Measurements from ENCODE around the gene SARDH.

SARDH gene, protein sequence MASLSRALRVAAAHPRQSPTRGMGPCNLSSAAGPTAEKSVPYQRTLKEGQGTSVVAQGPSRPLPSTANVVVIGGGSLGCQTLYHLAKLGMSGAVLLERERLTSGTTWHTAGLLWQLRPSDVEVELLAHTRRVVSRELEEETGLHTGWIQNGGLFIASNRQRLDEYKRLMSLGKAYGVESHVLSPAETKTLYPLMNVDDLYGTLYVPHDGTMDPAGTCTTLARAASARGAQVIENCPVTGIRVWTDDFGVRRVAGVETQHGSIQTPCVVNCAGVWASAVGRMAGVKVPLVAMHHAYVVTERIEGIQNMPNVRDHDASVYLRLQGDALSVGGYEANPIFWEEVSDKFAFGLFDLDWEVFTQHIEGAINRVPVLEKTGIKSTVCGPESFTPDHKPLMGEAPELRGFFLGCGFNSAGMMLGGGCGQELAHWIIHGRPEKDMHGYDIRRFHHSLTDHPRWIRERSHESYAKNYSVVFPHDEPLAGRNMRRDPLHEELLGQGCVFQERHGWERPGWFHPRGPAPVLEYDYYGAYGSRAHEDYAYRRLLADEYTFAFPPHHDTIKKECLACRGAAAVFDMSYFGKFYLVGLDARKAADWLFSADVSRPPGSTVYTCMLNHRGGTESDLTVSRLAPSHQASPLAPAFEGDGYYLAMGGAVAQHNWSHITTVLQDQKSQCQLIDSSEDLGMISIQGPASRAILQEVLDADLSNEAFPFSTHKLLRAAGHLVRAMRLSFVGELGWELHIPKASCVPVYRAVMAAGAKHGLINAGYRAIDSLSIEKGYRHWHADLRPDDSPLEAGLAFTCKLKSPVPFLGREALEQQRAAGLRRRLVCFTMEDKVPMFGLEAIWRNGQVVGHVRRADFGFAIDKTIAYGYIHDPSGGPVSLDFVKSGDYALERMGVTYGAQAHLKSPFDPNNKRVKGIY

DNA sequence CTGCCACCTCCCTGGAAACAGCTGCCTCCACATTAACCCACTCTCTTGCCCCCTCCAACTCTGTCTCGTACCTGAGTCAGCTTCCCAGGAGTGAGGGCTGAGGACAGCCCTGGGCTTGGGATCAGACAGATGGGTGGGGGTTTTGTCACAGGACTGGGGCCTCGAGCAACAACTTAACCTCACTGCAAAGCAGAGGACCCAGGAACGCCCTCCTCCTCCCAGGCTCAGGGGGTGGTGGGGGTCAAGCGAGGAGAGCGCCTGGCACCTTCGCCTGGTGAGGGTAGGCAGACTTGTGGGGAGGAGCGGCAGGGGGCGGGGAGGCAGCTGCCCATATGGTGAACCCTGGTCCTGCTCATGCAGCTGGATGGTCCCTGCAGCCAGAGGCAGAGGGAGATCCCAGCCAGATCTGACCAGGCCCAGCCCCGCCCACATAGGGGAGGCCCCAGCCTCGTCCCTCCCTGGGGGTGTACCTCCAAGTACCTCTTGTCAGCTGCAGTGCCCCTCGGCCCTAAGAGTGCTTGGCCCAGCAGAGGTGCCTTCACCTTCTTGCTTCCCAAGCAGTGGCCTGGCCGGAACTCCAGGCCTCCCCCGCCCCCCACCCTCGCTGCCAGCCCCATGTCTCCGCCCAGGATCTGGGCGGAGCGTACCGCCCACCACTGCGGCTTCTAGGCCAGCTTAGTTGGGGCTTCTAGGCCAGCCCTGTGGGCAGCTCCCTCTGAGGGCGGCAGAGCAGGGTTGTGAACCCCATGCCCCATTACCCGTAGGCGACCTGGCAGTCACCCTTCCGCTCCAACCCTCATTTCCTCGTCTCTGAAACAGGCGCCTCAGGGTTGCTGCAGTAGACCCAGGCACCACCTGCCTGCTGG is at the start of gene SARDH:
Gene SARDH (minus strand): TSS at position 579 of the 866 bp plus-strand sequence. CDS start 4,179 bp downstream, outside the sequence.
- TF ChIP-seq, protein P1, sequence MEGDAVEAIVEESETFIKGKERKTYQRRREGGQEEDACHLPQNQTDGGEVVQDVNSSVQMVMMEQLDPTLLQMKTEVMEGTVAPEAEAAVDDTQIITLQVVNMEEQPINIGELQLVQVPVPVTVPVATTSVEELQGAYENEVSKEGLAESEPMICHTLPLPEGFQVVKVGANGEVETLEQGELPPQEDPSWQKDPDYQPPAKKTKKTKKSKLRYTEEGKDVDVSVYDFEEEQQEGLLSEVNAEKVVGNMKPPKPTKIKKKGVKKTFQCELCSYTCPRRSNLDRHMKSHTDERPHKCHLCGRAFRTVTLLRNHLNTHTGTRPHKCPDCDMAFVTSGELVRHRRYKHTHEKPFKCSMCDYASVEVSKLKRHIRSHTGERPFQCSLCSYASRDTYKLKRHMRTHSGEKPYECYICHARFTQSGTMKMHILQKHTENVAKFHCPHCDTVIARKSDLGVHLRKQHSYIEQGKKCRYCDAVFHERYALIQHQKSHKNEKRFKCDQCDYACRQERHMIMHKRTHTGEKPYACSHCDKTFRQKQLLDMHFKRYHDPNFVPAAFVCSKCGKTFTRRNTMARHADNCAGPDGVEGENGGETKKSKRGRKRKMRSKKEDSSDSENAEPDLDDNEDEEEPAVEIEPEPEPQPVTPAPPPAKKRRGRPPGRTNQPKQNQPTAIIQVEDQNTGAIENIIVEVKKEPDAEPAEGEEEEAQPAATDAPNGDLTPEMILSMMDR (IDR thresholded peaks at IDR 0.05; ENCODE audit: control insufficient read depth, insufficient read depth, low read depth, low read length, missing control alignments), result no peak
- no peak for DNase-seq (ENCODE audit: low read depth)
- no peak within 1 kb of the TSS for H3K4me3 ChIP-seq (ENCODE audit: control insufficient read depth, low read depth, low read length)

DNA sequence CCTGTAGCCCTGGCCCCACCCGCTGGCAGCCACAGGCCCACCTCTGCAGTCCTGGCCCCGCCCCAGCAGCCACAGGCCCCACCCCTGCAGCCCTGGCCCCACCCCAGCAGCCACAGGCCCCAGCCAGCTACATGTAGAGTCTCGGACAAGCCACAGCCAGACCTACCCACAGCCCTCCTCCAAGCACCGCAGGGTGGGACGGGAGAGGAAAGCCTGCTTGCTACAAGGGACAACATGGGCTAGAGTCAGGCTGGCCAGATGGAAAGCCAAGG is 49.5 kb upstream of the SARDH start:
- DNase-seq (ENCODE audit: low read depth), result no peak
- no peak overlapping the region for H3K4me3 ChIP-seq (ENCODE audit: control insufficient read depth, low read depth, low read length)
- TF ChIP-seq, protein P1 (IDR thresholded peaks at IDR 0.05; ENCODE audit: control insufficient read depth, insufficient read depth, low read depth, low read length, missing control alignments), result no peak

DNA sequence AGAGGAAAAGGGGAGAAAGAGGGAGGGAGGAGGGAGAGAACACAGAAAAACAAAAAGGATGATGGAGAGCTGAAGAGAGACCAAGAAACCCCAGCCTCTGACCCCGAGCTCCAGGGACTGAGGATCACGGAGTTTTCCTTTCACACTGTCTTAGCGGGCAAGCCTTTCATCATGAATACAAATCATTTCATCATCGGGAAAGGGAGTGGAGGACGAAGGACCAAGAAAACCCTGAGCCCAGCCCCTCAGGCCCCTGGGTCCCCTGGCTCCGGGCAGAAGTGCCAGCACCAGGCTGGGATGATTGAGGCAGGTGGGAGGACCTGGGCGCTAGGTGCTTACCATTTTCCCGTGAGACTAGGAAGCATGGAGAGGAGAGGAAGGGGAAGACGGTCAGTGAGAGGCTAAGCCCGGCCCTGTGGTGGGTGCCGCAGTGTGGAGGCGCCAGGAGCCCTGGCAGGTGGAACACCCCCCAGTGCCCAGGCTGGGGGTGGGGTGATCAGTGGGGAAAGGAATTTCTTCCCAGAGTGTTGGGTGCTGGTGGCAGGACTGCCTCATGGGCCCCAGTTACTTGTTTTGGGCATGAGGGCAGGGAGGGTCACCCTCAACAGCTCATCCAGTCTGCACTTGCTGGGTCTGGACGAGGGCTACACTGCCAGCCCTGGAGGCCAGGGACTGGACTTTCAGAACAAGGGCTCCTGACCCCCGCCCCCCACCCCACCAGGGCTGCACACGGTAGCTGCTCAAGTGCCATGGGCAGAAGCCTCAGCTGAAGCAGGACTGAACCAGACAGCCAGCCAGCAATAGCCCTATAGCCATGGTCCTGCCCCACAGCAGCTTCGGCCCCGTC is 49.0 kb upstream of the SARDH start:
- TF ChIP-seq, protein P1 (IDR thresholded peaks at IDR 0.05; ENCODE audit: control insufficient read depth, insufficient read depth, low read depth, low read length, missing control alignments), result no peak
- DNase-seq (ENCODE audit: low read depth), result no peak
- no peak overlapping the region for H3K4me3 ChIP-seq (ENCODE audit: control insufficient read depth, low read depth, low read length)

DNA sequence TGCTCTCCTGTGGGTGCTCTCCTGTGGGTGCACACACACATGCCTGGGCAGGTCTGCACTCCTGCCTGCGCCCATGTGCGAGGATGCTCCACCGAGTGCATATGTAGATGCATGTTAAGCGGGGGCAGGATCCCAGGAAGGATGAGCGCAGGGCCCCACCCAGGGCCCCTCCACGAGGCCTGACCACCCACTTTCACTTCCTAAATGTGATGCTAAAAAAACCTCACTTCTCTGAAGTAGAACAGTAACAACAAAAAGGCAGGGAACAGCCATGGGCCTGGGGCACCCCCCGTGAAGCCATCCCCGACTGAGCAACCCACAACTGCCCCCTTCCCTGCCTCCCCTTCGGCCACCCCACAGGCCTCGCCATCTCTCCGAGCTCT is 48.2 kb upstream of the SARDH start:
- TF ChIP-seq, protein P1 (IDR thresholded peaks at IDR 0.05; ENCODE audit: control insufficient read depth, insufficient read depth, low read depth, low read length, missing control alignments), result no peak
- no peak overlapping the region for H3K4me3 ChIP-seq (ENCODE audit: control insufficient read depth, low read depth, low read length)
- no peak for DNase-seq (ENCODE audit: low read depth)

DNA sequence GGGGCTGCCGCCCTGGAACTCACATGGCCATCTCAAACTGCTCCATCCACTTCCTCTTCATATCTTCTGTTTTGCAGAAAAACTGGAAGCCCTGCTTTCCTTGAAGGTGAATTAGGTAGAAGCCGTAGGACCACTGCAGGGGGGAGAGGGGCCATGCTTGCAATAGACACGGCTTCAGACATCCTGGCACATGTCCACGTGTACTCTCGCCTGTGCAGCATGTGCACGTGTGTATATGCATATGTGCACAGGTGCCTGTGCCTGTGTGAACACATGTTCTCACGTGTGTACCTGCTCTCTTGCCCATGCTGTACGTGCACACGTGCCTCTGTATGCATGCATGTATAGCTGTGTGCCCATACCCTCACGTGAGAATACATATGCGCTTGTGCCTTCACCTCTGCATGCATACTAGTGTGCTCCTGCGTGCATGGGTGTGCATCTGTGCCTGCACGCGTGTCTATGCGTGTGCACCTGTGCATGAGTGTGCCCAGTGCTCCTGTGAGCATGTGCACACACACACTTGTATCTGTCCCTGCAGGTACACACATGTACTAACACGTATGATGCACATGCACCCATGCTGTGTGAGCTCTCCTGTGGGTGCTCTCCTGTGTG is 47.7 kb upstream of the SARDH start:
- TF ChIP-seq, protein P1 (IDR thresholded peaks at IDR 0.05; ENCODE audit: control insufficient read depth, insufficient read depth, low read depth, low read length, missing control alignments), result no peak
- no peak for DNase-seq (ENCODE audit: low read depth)

More for the DNA sequence above, 47.7 kb upstream of the SARDH start:
- no peak overlapping the region for H3K4me3 ChIP-seq (ENCODE audit: control insufficient read depth, low read depth, low read length)
